Activated CD4-positive, alpha-beta T cell treated with anti-CD3 and anti-CD28 coated beads for 1 hour (primary cell): Measurements from ENCODE around the gene FCHO2.
"Not testable (repeated sequence)": the region's sequence is repeated elsewhere in the genome, so short reads cannot be mapped to it uniquely, and the experiment has no call there.

Source experiments
- DNase-seq: peaks from one replicate; pipeline ENCODE4 v3.0.0-alpha.2; 2020

Gene FCHO2

DNA sequence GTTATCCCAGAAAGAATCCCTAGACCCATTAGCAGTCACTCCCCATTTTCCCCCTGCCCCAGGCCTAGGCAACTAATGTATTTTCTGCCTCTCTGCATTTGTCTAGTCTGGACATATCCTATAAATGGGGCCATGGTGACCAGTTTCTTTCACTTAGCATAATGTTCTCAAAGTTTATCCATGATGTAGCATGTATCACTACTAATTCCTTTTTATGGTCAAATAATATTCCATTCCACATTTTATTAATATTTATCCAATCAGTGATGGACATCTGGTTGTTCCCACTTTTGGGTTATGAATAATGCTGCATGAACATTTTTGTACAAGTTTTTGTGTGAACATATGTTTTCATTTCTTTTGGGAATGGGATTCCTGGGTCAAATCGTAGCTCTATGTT lies 1.5 kb downstream of the FCHO2 start:
- DNase-seq: no peak

DNA sequence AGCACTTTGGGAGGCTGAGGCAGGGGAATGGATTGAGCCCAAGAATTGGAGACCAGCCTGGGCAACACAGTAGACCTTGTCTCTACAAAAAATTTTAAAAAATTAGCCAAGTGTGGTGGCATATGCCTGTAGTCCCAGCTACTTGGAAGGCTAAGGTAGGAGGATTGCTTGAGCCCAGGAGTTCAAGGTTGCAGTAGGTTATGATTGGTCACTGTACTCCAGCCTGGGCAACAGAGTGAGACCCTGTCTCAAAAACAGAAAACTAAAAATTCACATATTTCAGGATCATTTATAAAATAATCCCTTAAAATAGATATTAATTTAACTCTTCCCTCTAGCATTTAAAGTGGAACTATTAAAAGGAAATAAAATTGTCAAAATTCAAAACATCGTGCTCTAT lies 3.4 kb downstream of the FCHO2 start:
- no peak for DNase-seq

DNA sequence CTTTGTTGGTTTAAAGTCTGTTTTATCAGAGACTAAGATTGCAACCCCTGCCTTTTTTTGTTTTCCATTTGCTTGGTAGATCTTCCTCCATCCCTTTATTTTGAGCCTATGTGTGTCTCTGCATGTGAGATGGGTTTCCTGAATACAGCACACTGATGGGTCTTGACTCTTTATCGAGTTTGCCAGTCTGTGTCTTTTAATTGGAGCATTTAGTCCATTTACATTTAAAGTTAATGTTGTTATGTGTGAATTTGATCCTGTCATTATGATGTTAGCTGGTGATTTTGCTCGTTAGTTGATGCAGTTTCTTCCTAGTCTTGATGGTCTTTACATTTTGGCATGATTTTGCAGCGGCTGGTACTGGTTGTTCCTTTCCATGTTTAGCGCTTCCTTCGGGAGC lies 18.6 kb downstream of the FCHO2 start:
- not testable (repeated sequence) for DNase-seq

DNA sequence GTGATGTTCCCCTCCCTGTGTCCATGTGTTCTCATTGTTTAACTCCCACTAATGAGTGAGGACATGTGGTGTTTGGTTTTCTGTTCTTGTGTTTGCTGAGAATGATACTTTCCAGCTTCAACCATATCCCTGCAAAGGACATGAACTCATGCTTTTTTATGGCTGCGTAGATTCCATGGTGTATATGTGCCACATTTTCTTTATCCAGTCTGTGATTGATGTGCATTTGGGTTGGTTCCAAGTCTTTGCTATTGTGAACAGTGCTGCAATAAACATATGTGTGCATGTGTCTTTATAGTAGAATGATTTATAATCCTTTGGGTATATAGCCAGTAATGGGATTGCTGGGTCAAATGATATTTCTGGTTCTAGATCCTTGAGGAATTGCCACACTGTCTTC lies 21.0 kb downstream of the FCHO2 start:
- not testable (repeated sequence) for DNase-seq

DNA sequence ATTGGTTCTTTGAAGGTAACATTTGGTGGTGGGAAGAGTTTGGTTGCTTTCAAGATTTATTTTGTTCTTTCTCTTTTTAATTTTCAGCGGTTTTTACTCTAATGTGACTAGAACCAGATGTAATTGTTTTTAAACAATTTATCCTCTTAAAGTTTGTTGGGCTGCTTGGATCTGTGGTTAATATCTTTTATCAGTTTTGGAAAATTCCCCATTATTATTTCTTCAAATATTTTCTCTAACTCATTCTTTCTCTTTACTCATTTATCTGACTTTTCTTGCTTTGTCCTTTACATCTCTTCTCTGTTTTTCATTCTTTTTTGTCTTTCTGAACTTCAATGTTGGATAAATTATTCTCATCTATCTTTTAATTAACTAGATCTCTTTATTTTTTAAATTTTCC lies 29.9 kb downstream of the FCHO2 start:
- DNase-seq: no peak

DNA sequence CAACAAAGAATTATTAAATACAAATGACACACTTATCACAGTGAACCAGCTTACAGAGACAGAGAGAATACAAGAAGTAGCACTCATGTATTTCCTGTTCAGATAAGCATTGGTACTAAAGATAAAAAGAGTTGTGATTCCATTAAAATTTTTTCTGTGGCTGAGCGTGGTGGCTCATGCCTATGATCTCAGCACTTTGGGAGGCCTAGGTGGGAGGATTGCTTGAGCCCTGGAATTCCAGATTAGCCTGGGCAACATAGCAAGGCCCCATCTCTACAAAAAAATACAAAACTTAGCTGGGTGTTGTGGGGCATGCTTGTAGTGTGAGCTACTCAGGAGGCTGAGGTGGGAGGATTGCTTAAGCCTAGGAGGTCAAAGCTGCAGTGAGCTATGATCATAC lies 32.9 kb downstream of the FCHO2 start:
- no peak for DNase-seq

DNA sequence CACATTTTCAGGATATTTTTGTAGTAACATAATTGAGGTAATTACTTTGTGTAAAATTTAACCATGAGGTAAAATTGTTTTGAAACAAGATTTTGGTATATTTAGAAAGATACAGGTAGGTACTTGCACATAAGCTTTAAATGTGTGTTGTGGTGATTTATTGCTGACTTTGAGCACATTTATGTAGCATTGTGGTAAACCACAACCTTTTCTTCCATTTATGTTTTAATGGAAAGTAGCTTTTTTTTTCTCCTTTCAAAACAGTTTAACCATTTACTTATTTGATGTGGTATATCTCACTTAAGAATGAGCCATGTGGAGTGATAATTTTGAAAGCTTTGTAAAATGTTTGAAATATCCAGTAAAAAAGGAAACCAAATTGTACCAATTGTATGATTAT lies 35.6 kb downstream of the FCHO2 start:
- no peak for DNase-seq

DNA sequence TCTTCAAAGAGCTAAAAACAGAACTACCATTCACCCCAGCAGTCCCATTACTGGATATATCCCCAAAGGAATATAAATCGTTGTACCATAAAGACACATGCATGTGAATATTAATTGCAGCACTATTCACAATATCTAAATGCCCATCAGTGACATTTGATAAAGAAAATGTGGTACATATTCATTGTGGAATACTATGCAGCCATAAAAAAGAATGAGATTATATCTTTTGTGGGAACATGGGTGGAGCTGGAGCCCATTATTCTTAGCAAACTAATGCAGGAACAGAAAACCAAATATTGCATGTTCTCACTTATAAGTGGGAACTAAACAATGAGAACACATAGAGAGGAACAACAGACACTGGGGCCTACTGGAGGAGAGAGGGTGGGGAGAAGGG lies 38.7 kb downstream of the FCHO2 start:
- DNase-seq: no peak

DNA sequence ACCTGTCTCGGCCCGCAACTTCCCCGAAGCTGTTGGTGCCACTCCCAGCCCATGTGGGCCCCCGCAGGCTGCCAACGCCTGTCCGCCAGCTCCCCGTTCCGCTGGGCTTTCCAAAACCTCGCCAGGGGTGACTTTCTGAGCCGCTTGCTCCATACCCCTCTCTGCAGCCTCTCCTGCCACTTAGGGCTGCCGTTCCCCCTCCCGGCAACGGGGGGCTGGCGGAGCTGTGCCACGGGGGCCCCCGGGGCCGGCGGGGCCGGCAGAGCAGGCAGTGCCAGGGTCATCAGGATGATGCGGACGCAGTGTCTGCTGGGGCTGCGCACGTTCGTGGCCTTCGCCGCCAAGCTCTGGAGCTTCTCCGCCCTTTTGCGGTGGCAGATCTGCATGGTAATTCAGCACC lies 40.8 kb downstream of the FCHO2 start:
- no peak for DNase-seq

DNA sequence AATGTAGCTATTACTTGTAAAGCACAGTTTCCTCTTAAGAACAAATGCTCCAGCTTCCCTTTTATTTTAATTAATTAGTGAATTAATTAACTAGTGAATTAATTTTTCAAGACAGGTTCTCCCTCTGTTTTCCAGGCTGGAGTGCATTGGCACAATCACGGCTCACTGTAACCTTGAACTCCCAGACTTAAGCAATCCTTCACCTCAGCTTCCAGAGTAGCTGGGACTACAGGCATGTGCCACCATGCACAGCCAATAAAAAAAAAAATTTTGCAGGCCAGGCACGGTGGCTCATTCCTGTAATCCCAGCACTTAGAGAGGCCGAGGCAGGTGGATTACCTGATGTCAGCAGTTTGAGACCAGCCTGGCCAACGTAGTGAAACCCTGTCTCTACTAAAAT lies 44.1 kb downstream of the FCHO2 start:
- DNase-seq: no peak

DNA sequence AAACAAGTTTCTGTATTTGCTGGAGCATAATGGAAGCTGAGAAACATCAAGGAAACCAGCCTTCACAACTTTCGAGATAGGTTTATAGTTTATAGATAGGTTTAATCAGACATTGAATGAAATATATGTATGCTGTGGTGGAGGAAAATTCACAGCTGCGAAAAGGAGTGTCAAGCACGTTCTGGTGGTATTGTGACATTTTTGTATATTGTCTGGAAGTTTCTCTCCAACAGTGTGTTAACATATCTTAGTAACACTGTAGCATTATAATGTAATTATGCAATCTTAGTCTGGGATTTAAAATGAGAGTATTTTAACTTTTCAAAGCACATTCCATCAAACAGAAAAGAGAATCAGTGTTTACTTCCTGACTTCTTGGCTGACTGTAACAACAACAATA lies 50.0 kb downstream of the FCHO2 start:
- DNase-seq: no peak

DNA sequence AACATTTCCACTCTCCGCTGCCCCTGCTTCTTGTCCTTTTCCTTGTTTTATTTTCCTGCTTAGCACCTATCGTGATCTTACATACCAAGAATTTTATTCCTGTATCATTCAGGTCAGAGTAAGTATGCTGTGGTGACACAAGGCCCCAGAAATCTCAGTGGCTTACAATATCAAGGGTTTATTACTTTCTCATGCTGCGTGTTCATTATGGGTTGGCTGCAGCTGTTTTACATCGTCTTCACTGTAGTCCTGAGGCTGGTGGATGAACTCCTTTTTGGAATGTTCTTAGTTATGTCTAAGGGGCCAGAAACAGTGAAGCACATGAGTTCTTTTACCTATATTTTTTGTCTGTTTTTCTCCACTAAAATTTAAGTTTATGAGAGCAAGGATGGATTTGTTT lies 51.2 kb downstream of the FCHO2 start:
- DNase-seq: no peak

DNA sequence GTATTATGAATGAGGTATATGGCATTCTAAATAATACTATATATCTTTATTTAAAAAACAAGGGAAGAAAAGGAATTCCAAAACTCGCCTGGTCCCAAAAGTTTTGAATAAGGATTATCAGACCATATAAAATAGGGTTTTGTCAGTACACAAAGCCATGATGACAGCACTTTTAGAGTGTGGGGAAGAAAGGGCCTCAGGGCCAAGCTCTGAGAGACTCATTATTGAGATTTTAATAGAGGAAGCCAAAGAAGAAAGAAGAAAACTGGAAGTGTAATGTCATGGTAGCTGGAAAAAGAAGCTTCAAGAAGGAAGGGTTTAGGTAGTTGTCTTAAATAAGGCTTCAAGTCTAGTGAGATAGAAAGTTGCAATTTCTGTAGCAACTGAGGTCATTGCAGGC lies 53.0 kb downstream of the FCHO2 start:
- no peak for DNase-seq

DNA sequence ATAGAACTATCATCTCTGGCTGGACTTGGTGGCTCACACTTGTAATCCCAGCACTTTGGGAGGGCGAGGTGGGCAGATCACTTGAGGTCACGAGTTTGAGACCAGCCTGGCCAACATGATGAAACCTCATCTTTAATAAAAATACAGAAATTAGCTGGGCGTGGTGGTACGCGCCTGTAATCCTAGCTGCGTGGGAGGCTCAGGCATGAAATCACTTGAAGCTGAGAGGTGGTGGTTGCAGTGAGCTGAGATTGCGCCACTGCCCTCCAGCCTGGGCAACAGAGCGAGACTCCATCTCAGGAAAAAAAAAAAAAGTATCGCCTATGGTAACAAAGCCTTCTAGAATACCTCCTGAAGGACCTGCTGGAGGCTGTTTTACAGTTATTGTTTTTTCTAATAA lies 55.8 kb downstream of the FCHO2 start:
- not testable (repeated sequence) for DNase-seq

DNA sequence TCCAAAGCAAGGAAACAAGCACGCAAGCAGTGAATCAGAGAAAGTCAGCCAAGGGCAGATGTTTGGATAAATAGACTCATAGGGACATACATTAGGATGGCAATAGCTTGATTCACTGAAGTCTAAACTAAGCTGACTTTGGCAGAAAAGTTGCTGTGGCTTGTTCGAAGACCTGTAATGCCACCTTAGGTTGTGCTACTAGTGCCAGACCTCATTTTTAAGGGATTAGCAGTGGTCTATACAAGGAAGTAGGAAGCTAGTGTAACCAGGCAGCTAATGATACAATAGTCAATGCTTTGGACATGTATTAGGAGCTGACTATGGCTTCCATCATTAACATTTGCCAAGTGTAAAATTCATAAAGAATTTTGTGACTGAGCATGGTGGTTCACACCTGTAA lies 63.1 kb downstream of the FCHO2 start:
- DNase-seq: no peak

DNA sequence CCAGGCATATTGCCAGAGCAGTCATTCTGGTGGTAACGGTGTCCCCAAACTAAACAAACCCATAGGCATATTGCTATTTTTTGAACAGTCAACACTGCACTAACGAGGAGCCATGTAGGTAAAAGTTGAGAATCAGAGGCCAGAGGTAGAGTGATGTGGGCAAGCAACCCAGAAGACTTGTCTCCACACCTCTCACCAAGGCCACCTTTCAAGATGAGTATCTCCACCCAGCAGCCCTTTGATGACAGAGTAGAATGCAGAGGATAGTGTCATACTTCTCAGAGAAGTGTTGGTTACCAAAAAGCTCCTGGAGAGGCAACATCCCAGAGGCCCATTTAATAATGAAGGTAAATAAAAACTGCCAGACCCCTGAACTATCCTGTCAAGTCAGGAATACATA lies 63.9 kb downstream of the FCHO2 start:
- DNase-seq: no peak

DNA sequence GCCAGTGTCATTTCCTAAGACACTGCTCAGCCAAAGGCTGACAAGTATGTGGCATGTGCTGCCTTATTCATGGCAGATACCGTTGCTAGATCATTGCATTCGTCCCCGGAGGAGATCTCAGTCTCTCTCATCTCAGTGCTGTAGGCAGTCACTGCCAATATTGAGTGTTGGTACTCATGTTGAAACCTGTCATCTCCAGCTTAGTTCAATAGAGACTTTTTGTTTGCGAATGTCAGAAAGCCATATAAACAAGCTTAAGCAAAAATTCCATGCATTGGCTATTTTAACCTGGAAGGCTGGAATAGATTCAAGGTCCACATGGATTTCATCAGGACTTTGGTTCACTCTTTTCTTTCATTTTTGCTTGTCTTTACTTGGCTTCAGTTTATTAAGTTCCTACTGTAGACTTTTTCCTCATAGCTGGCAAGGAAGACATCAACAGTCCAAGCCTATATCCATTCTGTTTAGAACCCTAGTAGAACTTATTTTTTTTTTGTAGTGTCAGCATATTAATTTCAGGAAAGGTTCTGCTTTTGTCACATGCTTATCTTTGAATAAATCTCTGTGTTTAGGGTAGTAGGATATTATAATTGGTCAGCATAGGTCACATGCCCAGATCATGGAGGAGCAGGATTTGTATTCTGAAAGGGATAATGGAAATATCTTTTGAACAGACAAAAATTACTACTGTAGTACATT lies 66.8 kb downstream of the FCHO2 start:
- no peak for DNase-seq

DNA sequence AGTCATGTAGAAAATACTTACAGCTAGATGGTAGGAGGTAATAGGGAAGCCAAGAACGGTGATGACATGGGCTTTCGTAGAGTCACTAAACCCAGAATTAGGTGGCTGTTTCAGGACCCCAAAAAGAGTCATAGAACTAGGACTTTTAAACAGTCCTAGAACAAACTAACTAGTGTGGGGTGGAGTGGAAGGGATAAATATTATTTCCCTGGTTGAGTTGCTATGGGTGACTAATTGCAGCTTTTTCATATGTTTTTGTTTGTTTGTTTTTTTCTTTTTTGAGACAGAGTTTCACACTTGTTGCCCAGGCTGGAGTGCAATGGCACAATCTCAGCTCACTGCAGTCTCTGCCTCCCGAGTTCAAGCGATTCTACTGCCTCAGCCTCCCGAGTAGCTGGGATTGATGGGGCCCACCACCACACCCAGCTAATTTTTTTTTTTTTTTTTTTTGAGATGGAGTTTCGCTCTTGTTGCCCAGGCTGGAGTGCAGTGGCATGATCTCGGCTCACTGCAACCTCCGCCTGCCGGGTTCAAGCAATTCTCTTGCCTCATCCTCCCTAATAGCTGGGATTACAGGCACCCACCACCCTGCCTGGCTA lies 69.2 kb downstream of the FCHO2 start:
- DNase-seq: not testable (repeated sequence)

DNA sequence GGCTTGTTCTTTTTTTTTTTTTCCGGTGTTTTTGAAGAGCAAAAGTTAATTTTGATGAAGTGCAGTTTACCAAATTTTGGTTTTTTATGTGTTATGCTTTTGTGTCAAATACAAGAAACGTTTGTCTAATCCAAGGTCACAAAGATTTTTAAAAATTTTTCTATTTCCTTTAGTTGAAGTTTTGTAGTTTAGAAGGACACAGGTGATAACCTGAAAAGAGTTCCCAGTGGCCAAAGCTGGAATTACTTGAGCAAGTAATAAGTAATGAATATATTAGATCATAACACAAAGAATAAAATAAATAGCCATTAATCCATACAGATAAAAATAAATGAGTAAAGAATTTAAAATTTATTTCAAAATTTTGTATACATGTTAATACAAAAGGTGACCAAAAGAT lies 71.5 kb downstream of the FCHO2 start:
- no peak for DNase-seq

DNA sequence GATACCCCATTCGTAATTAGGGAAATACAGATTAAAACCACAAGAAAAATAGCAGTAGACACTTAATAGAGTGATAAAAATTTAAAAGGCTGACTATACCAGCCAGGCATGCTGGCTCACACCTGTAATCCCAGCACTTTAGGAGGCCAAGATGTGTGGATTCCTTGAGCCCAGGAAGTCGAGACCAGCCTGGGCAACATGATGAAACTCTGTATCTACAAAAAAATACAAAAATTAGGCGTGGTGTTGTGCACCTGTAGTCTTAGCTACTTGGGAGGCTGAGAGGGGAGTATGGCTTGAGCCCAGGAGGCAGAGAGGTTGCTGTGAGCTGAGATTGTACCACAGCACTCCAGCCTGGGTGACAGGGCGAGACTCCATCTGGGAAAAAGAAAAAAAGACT lies 72.0 kb downstream of the FCHO2 start:
- no peak for DNase-seq

DNA sequence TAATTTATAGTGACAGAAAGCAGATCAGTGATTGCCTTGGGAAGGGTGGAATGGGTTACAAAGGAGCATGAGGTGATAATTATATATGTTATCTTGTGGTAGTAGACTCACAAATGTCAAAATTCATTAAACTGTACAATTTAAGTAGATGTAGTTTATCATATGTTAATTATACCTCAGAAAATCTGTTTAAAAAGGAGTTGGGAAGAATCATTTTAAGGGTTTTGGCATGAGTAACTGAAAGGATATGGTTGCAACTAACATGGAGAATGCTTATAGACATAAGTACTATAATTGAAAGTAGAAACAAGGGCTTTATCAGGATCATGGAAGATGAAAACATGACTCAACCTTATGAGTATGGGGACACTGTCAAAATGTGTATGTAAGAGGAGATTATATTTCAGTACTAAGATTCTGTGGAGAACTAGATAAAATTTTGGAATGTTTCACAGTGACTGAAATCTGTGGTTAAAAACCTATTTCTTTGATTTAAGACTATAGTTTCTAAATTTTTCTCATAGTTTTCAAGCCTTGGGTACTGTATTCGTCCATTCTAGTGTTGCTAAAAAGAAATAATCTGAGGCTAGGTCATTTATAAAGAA lies 73.3 kb downstream of the FCHO2 start:
- no peak for DNase-seq

DNA sequence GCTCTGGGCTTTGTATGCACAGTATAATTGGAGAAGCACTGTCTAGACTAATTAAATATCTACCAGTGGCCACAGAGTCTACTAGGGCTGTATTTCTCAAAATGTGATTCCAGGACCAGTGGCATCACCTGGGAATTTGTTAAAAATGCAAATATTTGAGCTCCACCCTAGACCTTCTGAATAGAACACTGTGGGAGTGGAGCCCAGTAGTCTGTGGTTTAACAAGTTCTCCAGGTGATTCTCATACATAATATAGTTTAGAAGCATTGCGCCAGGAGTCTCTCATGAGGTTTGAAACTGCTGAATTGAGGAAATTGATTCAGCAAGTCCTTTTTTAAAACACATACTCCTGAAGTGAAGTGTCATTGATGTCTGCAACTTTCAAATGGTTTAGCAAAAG lies 74.7 kb downstream of the FCHO2 start:
- no peak for DNase-seq

DNA sequence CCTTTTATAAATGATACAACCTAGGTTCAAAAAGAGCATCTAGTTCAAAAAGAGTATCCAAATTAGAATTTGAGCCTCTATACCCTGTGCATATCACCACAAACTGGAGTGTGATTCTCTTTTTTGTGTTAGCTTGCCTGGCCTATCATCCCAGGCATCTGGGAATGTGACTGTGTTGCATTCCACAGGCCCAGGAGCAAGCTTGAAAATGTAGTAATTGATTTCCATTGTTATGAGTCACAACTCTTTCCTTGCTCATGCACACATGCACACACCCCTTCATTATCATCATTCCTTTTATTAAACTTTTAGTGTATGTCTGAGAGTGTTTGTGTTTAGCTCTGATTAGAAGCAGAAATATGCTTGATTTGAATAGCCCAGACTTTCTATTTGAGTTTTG lies 75.2 kb downstream of the FCHO2 start:
- DNase-seq: no peak

DNA sequence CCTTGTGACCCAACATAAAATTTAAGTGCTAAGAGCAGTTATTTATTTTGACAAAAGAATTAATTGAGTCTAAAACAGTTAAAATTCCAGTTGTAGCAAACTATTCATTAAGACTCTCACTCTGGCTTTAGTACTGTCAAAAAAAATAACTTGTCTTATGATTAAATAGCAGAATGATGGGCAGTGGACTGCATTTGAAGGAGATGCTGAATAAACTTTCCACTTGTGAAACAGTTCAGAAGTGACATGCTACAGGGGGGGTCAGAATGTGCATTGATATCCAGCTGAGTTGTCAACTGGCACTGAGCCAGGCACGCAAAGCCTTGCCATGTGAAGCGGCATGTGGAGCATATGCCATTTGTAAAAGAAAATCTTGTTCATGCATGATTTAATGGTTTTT lies 76.0 kb downstream of the FCHO2 start:
- DNase-seq: no peak

DNA sequence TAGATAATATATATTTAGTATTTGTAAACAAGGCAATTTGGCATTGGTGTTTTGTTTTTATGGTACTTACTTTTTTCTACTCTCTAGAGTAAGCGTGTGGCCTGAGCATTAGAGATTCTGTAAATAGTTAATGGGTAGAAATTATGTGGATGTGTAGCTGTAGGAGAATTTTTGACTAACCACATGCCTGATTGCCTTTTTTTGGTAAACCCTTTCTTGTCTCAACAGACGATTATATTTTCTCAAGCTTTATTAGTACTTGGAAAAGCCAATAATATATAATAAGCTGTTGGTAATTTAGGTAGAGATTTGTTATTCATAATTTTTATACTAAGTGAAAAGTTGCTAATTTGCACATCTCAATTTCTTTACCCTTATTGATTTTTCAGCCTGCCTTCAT lies 76.8 kb downstream of the FCHO2 start:
- no peak for DNase-seq
